Measurements from ENCODE around the gene CUX1.

DNA sequence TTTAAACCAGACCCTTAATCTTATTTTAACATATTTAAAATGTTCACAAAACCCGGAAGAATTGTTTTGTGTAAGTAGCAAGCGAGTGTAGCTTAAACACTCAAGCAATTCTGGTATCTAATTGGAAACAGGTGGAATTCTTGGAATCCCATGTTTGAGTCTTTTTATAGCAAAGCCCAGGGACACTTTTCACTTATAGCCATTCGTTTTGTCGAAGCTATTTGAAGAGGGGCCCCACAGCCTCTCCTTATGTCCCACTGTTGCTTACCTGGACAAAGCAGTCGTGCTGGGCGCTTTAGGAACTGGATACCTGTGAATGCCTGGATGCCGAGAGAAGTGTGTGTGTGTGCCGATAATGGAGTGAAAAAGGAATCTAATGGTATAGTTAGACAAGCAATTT lies 3.3 kb downstream of the CUX1 start:
- TF ChIP-seq, protein P1, sequence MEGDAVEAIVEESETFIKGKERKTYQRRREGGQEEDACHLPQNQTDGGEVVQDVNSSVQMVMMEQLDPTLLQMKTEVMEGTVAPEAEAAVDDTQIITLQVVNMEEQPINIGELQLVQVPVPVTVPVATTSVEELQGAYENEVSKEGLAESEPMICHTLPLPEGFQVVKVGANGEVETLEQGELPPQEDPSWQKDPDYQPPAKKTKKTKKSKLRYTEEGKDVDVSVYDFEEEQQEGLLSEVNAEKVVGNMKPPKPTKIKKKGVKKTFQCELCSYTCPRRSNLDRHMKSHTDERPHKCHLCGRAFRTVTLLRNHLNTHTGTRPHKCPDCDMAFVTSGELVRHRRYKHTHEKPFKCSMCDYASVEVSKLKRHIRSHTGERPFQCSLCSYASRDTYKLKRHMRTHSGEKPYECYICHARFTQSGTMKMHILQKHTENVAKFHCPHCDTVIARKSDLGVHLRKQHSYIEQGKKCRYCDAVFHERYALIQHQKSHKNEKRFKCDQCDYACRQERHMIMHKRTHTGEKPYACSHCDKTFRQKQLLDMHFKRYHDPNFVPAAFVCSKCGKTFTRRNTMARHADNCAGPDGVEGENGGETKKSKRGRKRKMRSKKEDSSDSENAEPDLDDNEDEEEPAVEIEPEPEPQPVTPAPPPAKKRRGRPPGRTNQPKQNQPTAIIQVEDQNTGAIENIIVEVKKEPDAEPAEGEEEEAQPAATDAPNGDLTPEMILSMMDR (IDR thresholded peaks at IDR 0.05): no peak
- TF ChIP-seq EZH2 (IDR thresholded peaks at IDR 0.05) (no peak), EZH2phosphoT487 (IDR thresholded peaks at IDR 0.05) (no peak)

Data from neural progenitor cell (in vitro differentiated cells).